CD1c-positive myeloid dendritic cell (primary cell): ENCODE measurements around the gene GAB4.
"Not testable (repeated sequence)": the region's sequence is repeated elsewhere in the genome, so short reads cannot be mapped to it uniquely, and the experiment has no call there.

Source experiments
- DNase-seq: peaks from one replicate; pipeline ENCODE4 v3.0.0-alpha.2; 2016; ENCODE audit errors: extremely low spot score

The GAB4 gene

GRCh38 chr22:16959345-16959930, 48.6 kb downstream of the GAB4 start:
- no peak for DNase-seq

DNA sequence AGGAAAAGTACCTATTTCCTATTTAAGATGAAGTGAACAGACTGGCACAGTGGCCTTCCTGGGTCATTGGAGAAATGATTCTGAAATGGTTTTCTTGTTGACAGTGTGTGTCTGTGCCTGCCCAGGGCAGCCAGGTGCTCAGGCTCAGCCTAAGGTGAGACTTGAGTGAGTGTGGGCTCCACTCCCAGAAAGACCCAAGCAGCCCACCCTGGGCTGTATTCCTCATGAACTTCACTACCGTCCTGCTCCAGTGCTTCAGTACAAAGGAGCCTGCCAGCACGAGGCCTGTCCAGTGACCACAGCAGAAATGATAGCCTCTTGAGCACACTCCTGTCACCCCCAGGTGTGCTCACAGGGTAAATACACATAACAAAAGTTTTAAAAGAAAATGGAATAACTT, 49.5 kb downstream of the GAB4 start:
- no peak for DNase-seq

- no peak for DNase-seq
These were observed 50.2 kb downstream of the GAB4 start for GRCh38 chr22:16957781-16958180.

DNA sequence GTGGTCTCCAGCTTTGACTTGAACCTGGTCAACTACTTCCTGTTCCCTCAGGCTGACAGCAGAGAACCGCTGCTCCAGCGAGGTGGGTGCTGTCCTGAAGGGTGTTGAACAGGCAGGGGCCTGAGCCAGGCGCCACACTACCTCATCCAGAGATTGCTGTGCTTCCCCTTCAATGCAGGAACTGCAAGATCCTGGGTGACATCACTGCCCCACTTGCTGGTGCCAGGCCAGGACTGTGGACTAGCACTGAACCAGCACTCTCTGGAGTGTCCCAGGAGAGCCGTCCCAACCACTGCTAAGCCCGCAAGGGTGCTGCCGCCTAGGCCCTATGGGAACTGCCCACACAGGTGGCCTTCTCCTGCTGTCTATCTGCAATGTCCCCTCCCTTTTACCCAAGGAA, 51.7 kb downstream of the GAB4 start:
- DNase-seq, result no peak

DNA sequence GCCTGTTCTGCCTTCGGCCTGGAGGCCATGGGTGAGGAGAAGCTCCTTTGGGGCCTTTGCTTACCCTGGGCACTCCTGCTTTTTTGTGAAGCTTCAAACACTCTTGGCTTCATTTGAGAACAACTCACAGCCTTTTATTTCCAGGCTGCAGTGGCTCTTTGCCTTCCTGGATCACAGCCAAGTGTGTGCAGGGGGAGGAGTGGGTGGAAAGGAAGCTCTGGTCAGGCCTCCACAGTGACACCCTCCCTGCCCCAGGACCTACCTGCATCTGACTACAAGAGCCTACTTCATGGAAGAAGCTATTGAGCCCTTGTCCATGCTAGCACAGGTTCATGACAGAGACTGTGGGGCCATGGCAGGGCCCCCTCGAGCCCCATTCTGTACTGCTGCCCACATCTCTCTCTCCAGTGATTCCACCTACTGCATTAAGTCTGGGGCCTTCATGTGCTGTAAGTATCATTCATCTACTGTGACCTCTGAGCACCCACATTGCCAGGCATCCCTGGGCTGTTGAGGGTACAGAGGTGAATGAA, 52.3 kb downstream of the GAB4 start:
- DNase-seq, result peak; percentile 35

GRCh38 chr22:16955081-16955480, 52.9 kb downstream of the GAB4 start:
- no peak for DNase-seq

GRCh38 chr22:16954060-16954403, 54.0 kb downstream of the GAB4 start:
- DNase-seq, result no peak

- DNase-seq, result no peak
These were observed 54.6 kb downstream of the GAB4 start for GRCh38 chr22:16953206-16954059.

- no peak for DNase-seq
These were observed 58.5 kb downstream of the GAB4 start for GRCh38 chr22:16949561-16949960.

DNA sequence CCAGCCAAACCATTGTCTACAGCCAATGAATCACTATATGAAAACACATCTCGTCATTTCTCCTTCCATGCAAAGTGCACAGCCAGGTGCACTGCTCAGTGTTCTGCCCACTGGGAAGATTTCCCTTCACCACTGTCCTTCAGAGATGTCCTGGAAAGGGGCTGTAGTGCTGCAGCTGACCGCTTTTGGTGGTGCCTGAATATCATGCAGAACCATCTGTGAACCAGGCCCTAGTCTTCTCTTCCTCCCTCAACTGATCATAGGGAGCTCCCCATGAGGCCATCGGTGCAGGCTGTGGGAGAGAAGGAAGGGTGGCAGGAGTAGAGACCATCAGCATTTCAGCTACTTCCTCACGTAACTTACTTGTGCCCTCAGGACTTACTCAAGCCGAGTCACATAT, 70.2 kb downstream of the GAB4 start:
- no peak for DNase-seq

DNA sequence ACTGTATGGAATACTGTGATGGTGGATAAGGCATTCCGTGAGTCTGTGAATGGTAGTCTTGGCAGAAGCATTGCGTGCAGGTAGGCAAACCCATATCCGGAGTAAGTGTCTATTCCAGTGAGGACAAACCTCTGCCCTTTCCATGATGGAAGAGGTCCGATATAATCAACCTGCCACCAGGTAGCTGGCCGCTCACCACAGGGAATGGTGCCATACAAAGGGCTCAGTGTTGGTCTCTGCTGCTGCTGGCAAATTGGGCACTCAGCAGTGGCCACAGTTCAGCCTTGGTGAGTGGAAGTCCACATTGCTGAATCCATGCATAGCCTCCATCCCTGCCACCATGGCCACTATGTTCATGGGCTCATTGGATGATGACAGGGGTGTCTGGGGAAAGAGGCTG, 70.8 kb downstream of the GAB4 start:
- DNase-seq, result not testable (repeated sequence)

GRCh38 chr22:16936625-16937024, 71.4 kb downstream of the GAB4 start:
- DNase-seq, result no peak

- DNase-seq, result no peak
These were observed 72.8 kb downstream of the GAB4 start for GRCh38 chr22:16935209-16935608.

GRCh38 chr22:16933291-16934282, 74.4 kb downstream of the GAB4 start:
- DNase-seq, result no peak

DNA sequence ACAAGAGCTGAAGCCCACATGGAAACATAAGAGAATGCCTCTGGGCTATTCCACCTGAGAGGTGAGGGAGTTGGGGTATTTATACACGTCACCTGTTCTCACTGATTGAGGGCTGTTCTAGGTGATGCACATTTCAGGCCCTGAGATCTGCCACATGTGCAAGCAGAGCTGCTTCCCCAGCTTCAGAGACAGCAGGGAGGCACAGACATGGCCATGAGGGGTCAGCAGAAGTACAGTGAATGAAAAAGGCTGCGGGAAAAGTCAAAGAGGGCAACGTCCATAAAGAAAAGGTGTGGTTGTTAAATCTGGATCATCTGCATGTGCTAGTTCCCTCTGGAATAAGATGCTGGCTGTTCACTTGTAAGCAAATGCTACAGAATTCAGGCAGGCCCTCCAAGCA, 75.4 kb downstream of the GAB4 start:
- no peak for DNase-seq

GRCh38 chr22:16925407-16925966, 82.5 kb downstream of the GAB4 start:
- DNase-seq, result no peak

- DNase-seq, result no peak
These were observed 85.3 kb downstream of the GAB4 start for GRCh38 chr22:16922706-16923105.

- DNase-seq, result no peak
These were observed 85.9 kb downstream of the GAB4 start for GRCh38 chr22:16922076-16922475.

GRCh38 chr22:16917144-16918003, 90.6 kb downstream of the GAB4 start:
- peak; percentile 70 for DNase-seq

DNA sequence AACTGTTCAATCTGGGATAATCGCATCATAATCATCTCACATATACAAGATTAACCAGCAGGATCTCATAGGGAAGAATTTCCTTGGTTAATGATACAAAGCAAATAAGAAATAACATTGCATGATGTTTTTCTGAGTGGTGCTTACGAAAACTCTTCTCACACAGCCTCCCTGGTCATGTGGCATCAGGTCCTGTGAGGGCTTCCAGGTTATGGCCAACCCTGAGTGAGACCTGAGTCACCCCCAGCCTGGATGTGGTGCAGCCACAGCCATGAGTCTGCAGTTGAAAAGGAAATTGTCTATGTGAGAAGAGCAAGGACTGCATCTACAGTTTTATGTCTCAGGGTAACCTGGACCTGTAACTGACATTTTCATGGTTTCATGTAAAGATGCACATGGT, 92.3 kb downstream of the GAB4 start:
- DNase-seq, result no peak

DNA sequence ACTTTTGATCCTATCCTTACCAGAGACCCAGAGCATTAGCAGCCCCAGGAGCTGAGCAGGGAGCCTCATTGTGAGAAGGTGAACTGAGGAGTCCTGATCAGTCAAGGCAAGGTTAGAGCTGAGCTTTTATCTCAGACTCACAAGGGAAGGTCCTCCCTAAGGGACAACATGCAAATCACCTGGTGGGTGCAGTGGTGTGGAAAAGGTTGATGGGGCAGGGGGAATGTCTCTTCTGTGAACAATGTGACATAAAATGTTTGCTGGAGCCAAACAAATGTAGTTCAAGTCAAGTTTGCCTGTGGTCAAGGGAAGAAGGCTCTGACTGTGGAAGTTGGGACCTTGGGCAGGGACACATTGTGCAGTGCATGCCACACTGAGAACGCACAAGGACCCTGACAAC, 93.1 kb downstream of the GAB4 start:
- DNase-seq, result not testable (repeated sequence)
